ENCODE data around the gene CBY1.

CBY1 gene

DNA sequence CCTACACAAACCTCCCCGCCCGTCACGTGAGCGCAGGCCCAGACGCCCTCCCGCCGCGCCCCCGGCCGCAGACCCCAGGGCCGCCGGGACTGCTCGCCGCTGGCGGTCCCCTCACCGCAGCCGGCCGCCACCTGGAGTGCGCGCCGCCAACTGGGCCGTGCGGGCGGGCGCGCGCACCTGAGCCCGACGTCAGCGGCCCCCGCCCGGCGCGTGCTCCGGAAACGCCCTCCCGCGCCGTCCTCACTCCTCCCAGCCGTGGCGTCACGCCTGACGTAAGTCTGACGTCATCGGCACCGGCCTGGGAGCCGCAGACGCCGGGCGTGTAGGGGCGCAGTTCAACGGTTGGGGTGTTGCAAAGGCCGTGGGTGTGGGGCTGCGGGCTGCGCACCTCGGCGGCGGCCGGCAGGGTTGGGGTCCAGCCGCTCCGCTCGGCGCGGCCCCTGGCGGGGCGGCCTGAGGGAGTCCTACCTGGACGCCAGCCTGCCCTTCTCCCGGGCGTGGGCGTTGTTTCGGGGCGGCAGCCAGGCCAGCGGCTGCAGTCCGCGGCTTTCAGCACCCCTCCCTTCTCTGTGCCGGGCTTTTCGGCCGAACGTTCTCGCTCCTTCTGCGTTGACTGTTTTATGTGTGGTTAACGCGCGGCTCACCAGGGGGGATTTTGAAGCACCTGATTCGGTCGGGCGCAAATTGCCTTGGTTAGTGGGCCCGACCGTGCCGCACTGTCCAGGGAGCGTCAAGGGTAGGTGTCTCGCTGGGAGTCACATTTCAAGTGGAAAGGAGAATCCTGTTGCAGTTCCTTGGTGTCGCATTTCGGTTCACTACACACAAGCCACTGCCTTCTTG lies 44.6 kb downstream of the CBY1 start, which contains the start of gene JOSD1:
Gene JOSD1, minus strand, starts transcription at position 155 of the 840 bp plus-strand sequence. CDS start 956 bp downstream, outside the sequence.
- peak; percentile 92 for DNase-seq (ENCODE audit: low read depth)

DNA sequence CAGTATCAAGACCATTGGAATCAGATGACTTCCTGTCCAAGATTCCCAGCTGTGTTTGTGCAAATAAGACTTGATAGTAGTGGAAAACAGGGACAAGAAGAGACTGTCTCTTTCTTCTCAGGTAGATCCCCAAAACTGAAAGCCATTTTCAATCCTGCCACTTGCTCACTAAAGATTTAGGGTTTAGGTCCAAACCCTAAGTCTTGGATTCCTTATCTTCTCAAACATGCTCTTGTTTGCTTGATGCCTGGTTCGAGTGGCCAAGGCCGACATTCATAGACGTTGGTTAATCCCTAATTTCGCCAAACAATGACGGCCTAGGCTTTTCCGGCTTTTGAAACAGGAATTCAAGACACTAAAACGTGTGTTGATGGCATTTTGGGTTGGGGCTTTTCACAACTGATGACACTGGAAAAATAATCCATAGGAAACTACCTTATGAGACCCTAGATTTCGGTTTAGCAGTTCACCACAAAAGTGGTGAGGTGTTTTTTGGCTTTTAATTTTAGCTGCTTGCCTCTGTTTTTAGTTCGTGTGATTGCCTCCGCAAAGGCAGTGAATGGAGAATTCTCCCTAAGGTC lies 48.3 kb downstream of the CBY1 start:
- no peak for DNase-seq (ENCODE audit: low read depth)

DNA sequence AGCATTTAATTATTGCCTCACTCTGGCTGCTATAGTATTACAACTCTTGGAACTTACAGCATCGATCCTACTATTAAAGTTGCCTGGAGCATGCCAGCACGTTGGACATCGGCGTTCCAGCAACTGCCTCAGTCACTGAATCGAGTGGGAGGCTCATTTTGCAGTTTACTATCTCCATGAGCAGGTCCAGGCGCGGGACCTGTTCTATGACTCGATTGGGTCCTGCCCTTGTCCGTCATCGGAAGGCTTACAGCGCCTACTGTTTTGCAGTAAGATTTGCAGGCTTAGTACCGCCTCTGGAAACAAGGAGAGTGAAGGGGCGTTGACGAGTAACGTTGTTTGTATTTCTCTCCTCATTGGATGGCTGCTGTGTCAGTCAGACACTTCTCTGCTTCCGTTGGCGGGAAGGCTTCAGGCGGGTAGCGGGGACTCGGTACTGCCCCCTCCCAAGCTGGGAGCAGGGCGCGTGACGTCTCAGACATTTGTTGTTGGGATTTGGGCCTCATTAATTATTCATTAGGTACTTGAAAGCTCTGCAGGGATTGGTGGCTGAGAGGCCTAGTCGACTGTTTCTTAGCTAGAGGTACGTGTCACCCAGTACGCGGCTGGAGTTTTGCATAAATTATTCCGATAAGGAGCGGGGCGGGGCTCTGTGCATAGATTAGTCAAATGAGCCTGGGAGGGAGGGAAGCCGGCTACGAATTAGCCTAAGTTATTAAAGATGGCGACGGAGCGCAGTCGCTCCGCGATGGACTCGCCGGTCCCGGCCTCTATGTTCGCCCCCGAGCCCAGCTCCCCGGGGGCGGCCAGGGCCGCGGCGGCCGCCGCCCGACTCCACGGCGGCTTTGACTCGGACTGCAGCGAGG lies 49.0 kb downstream of the CBY1 start, which contains the start of gene GTPBP1:
Gene GTPBP1, plus strand, starts transcription at position 710 of the 866 bp plus-strand sequence. Its CDS starts 12 bp downstream, at position 722.
- peak; percentile 100 for DNase-seq (ENCODE audit: low read depth)

DNA sequence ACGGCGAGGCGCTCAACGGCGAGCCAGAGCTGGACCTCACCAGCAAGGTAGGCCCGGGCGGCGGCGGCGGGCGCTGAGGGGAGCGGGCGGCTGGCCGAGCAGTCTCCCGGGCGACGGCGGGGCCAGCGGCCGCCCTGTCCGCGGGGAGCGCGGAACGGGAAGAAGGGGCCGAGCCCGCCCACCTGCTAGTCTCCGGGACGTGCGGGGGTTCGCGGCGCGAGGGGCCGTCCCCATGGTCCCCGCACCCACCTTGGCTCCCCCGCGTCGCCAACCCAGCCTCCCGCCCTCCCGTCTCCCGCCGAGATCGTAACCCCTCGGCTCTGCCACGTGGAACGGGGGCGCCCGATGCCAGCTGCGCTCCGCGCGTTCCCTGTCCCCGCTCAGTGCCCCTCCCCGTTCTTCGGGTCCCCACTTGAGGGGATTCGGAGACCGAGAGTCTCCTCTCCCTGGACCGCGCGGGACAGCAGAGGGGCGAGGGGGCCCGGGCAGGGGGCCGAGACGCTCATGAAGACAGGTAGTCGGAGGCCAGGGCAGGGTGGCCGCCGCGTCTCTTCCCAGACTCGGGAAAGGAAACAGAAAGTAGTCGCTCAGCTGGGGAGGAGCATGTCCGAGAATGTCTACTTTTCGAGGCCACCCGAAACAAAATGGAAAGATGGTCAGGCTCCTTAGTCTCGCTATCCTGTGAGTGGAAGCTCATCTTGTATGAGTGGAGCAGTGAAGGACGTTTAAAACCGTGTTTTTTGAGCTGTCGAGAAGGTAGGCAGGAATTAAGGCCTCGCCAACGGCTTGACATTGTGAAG lies 49.9 kb downstream of the CBY1 start:
- no peak for DNase-seq (ENCODE audit: low read depth)

DNA sequence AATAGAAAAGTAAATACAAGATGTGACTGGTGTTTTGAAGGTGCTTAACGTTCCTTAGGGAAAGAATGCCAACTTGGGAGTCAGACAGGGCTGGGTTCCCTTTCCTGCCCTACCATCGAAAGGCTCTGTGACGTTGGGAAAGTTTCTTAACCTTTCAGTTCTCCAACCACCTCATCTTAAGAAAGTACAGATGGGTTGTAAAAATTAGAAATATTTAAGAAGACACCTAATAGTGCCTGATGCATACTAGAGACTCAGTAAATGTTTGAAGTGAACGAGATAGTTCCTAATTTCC lies 50.4 kb downstream of the CBY1 start:
- no peak for DNase-seq (ENCODE audit: low read depth)

DNA sequence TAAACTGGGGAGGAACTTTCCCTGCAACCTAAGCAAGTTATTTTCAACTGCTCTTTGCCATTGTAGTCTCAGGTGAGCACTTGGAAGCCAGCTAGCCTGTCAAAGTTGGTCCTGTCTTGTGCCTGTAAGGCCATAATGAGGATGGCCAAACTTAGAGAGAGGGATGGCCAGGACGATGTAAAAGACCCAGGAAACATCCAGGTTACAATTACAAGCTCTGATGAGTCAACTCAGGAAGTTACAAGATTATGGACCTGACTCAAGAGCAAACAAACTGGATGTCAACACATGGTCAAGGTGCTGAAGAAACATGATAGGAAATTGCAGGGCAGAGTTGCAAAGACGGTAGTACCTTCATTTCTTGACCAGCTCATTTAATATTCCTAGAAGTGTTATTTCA lies 50.9 kb downstream of the CBY1 start:
- no peak for DNase-seq (ENCODE audit: low read depth)

GRCh38 chr22:38707984-38708383 lies 51.5 kb downstream of the CBY1 start:
- DNase-seq (ENCODE audit: low read depth), result no peak

- no peak for DNase-seq (ENCODE audit: low read depth)
Measured at GRCh38 chr22:38709306-38709705, 52.9 kb downstream of the CBY1 start.

- DNase-seq (ENCODE audit: low read depth), result no peak
Measured at GRCh38 chr22:38710351-38710750, 53.9 kb downstream of the CBY1 start.

DNA sequence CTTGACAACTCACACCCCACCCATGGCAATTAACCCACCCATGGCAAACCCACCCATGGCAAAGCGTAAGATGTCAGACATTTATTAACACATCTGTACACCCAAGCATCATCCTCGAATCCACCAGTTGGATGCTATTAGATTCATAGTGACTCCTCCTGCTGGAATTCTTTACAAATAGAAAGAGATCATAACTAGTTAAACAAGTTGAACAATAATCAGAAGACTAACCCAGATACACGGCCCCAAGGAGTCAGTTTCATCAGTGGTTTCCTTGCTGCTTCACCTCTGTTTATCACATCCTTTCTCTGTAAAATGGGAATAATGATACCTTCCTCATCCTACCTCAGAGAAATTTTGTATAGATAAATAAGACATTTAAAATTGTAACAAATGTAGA lies 54.4 kb downstream of the CBY1 start:
- no peak for DNase-seq (ENCODE audit: low read depth)

GRCh38 chr22:38712486-38713207 lies 56.2 kb downstream of the CBY1 start:
- DNase-seq (ENCODE audit: low read depth), result no peak

DNA sequence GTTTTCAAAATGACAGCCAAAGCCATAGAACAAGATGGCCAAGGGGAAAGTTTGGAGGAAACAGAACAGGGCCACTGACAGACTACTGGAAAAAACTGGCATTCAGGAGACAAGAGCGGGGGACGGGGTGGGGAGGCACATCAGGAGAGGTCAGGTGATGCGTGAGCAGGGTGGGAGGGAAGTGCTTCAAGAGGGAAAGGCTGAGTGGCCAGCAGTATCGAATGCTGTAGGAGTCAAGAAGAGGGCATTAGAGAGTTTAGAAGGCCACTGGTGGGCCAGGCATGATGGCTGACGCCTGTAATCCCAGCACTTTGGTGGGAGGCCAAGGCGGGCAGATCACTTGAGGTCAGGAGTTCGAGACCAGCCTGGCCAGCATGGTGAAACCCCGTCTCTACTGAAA lies 57.5 kb downstream of the CBY1 start:
- no peak for DNase-seq (ENCODE audit: low read depth)

DNA sequence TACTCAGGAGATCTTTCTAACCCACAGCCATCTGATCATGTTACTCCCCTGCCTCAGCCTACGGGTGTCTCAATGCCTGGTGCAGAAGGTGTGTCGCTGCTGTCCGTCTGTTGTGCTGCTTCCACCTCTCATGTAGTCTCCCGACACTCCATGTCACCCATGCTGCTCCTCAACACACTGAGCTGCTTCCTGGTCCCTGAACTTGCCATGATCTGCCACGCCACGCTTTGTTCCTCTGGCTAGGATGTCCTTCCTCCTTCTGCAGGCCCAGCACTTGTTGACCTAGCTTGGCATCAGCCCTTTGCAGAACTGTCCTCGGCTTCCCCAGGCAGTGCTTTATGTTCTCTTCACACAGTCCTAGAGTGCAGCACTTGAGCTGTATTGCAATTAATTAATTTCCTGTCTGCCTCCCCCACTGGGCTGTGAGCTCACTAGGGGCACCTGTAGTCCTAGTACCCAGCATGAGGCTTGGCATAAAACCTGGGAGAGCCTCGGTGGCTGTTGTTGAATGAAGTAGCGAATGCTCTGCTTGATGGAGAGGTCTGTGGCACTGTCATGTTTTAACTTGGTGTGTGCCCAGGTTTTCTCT lies 58.8 kb downstream of the CBY1 start:
- DNase-seq (ENCODE audit: low read depth), result peak; percentile 60

GRCh38 chr22:38715852-38716251 lies 59.4 kb downstream of the CBY1 start:
- no peak for DNase-seq (ENCODE audit: low read depth)

DNA sequence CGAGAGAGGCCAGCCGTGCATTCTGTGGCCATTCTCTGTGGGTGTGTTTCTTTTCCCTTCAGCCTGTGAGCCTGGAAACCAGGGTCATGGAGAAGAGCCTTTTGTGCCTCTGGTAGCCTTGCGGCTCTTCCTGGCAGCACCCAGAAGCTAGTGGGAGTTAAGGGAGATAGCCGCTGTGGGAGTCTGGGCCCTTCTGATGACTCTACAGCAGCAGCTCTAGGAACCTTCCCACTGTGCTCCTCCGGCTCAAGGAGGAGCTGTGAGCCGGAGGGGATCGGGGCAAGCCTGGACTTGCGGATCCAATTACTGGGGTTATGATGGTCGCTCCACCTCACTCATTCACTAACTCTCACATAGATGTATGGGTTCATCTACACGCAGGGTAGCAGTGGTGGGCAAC lies 59.8 kb downstream of the CBY1 start:
- DNase-seq (ENCODE audit: low read depth), result no peak

DNA sequence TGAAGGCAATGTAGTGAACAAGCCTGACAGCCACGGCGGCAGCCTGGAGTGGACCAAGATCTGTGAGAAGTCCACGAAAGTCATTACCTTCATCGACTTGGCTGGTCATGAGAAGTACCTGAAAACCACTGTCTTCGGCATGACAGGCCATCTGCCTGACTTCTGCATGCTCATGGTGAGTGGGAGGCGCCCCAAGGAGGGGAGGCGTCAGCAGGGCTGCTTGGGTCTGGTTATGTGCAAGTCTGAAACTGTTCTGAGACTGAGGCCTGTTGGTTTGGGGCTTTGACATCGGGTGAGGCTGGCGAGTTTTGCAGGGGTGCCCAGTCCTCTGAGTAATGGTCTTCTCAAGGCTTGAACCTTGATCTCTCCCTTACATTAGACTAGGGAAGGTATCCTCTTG lies 60.4 kb downstream of the CBY1 start:
- no peak for DNase-seq (ENCODE audit: low read depth)

DNA sequence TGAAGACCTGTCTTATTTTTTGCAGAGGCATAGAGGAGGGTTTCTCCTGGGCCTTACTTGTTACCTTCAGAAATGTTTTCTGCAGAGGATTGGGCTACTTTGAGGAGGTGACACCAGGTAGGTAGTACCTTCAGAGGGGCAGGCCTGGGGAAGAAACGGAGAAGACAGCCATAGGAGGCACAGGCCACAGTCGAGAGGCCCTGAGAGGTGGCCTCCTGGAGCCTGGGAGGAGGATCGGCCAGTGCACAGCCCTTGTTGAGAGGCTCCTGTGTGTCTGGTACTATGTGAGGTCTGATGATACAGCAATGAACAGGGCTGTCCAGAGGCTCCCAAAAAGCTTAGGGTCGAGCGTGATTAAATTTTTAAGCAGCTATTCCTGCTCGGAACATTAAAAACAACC lies 60.8 kb downstream of the CBY1 start:
- no peak for DNase-seq (ENCODE audit: low read depth)

DNA sequence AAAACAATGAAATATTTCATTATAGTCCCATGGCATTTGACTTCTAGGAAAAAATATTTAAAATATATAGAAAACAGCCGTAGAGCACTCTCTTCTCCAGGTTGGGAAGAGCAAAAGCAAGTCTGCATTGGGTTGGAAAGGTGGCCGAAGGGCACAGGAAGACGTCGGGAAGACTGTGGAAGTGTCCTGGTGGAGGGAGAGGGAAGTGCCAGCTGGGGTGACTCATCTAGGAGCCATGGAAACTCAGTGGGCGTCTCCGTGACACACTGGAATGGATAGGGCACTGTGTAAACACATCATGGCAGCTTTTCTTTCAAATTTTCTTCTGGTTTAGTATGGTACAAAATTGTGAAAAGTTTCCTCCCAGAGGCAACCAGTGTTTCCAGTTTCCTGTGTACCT lies 62.0 kb downstream of the CBY1 start:
- DNase-seq (ENCODE audit: low read depth), result no peak

DNA sequence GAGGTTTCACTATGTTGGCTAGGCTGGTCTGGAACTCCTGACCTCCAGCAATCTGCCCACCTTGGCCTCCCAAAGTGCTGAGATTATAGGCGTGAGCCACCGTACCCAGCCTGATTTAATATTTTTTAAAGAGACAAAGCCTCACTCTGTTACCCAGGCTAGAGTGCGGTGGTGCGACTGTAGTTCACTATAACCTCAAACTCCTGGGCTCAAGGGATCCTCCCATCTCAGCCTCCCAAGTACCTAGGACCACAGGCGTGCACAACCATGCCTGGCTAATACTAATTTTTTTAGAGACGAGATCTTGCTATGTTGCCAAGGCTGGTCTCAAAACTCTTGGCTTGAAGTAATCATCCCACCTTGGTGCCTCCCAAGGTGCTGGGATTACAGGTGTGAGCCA lies 62.8 kb downstream of the CBY1 start:
- DNase-seq (ENCODE audit: low read depth), result no peak

DNA sequence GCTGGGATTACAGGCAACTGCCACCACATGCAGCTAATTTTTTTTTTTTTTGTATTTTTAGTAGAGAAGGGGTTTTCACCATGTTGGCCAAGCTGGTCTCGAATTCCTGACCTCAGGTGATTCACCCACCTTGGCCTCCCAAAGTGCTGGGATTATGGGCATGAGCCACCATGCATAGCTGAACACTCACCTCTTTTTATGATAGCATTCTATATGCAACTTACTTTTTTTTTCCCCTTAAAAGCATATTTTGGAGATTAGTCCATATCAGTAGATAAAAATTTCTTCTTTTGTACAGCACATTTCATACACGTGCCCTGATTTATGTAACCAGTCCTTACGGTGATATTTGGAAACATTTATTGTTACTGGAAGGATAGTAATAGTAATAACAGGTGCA lies 63.9 kb downstream of the CBY1 start:
- DNase-seq (ENCODE audit: low read depth), result no peak

DNA sequence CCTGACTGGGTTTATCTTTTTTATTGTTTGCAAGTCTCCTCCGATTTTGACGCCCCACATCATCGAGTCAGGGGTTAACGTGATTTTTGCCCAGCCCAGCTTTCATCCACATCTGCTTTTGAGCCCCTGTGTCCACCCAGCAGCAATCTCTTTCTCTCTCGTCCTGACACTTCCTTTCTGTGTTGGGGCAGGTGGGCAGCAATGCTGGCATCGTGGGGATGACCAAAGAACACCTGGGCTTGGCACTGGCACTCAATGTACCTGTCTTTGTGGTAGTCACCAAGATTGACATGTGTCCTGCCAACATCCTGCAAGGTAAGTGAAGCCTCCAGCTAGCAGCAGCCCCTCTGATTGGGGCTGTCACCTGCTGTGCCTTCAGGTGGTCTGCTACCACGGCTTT lies 65.1 kb downstream of the CBY1 start:
- DNase-seq (ENCODE audit: low read depth), result no peak
